Fibroblast of peridontal ligament (primary cell): ENCODE results near the gene AQP2.

Experiments
- DNase-seq: peaks from one replicate; pipeline ENCODE4 v3.0.0-alpha.2; 2010; ENCODE audit errors: extremely low read depth

The AQP2 gene, protein sequence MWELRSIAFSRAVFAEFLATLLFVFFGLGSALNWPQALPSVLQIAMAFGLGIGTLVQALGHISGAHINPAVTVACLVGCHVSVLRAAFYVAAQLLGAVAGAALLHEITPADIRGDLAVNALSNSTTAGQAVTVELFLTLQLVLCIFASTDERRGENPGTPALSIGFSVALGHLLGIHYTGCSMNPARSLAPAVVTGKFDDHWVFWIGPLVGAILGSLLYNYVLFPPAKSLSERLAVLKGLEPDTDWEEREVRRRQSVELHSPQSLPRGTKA

GRCh38 chr12:49950273-49951251 lies at the start of gene AQP2:
AQP2 (plus strand) TSS chr12:49950737; CDS start chr12:49950831, 94 bp downstream.
- DNase-seq: no peak

DNA sequence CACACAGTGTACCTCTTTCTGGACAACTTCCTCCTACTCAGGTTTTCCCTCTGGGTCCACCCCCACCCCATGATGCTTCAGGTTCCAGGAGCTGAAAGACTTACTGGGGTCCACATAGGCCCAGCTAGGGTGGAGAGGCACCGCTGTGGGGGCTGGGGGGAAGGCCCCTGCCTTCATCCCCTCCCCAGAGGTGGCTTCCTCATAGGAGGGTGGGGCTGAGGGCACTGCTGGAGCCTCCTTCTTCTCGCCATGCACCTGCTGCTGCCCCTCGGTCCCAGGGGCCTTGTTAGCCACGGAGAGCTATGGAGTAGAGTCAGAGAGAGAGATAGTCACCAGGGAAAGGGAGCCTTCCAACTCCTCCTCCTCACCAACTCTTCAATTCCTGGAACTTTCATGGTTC lies 49.5 kb upstream of the AQP2 start:
- no peak for DNase-seq

- no peak for DNase-seq
These were observed 48.6 kb upstream of the AQP2 start for GRCh38 chr12:49901986-49902385.

- DNase-seq: no peak
These were observed 47.9 kb upstream of the AQP2 start for GRCh38 chr12:49902399-49903350.

- no peak for DNase-seq
These were observed 47.2 kb upstream of the AQP2 start for GRCh38 chr12:49903351-49903699.

GRCh38 chr12:49903700-49904423 lies 46.7 kb upstream of the AQP2 start, which contains the start of gene FAIM2:
FAIM2 (minus strand) TSS chr12:49903900; CDS start chr12:49903792, 108 bp downstream.
- DNase-seq: peak; percentile 79

- no peak for DNase-seq
These were observed 45.9 kb upstream of the AQP2 start for GRCh38 chr12:49904601-49905000.

GRCh38 chr12:49905718-49906314 lies 44.7 kb upstream of the AQP2 start:
- no peak for DNase-seq

- no peak for DNase-seq
These were observed 43.2 kb upstream of the AQP2 start for GRCh38 chr12:49907352-49907751.

GRCh38 chr12:49909356-49909755 lies 41.2 kb upstream of the AQP2 start:
- no peak for DNase-seq

GRCh38 chr12:49909826-49910225 lies 40.7 kb upstream of the AQP2 start:
- DNase-seq: no peak

GRCh38 chr12:49910331-49911212 lies 40.0 kb upstream of the AQP2 start:
- DNase-seq: no peak

GRCh38 chr12:49911213-49911605 lies 39.3 kb upstream of the AQP2 start:
- DNase-seq: no peak

GRCh38 chr12:49912345-49913255 lies 37.9 kb upstream of the AQP2 start:
- DNase-seq: no peak

- no peak for DNase-seq
These were observed 34.2 kb upstream of the AQP2 start for GRCh38 chr12:49916129-49916919.

GRCh38 chr12:49917166-49917787 lies 33.3 kb upstream of the AQP2 start:
- no peak for DNase-seq

- no peak for DNase-seq
These were observed 32.8 kb upstream of the AQP2 start for GRCh38 chr12:49917788-49918173.
